MCF 10A (cell line): Measurements from ENCODE around the gene TSSK6. TPM values are rescaled to one million over a fixed set of nuclear protein-coding genes. Genes with fewer than 3 reads are reported as not detected.

Source experiments
- BruUV-seq: library from RNA; stranded (reverse); fragments of 400-500 nt; replicated peaks from 2 replicates; lab custom pipeline; 2021; lab: Mats Ljungman, UMichigan
- CTCF ChIA-PET: fragments of 300-600 bp; sonication (Branson Sonifier 250); formaldehyde crosslinking; extraction: SDS; loops from one replicate; lab custom pipeline; 2021; ENCODE audit warnings: antibody characterized with exemption, inconsistent platforms; lab: Yijun Ruan, JAX
- POLR2A ChIA-PET: fragments of 300-600, 350-650 bp; sonication (Branson Sonifier 250); formaldehyde crosslinking; extraction: SDS; loops from one replicate; lab custom pipeline; 2020; ENCODE audit warnings: antibody characterized with exemption, inconsistent platforms; lab: Yijun Ruan, JAX
- DNase-seq: peaks from one replicate; pipeline ENCODE4 v3.0.0-alpha.2; 2018; ENCODE audit not compliant: unreplicated experiment
- H3K27ac Mint-ChIP-seq: one replicate; pipeline ENCODE4 v1.8.0; 2022; ENCODE audit warnings: mild to moderate bottlenecking, low read depth, mixed read lengths; ENCODE audit not compliant: unreplicated experiment
- H3K27me3 Mint-ChIP-seq: one replicate; pipeline ENCODE4 v1.8.0; 2022; ENCODE audit warnings: mixed read lengths; ENCODE audit not compliant: insufficient read depth, unreplicated experiment
- H3K36me3 Mint-ChIP-seq: one replicate; pipeline ENCODE4 v1.8.0; 2022; ENCODE audit warnings: mild to moderate bottlenecking, moderate library complexity, mixed read lengths; ENCODE audit not compliant: insufficient read depth, unreplicated experiment
- H3K4me1 Mint-ChIP-seq: one replicate; pipeline ENCODE4 v1.8.0; 2022; ENCODE audit warnings: mixed read lengths; ENCODE audit not compliant: insufficient read depth, unreplicated experiment
- H3K4me3 Mint-ChIP-seq: one replicate; pipeline ENCODE4 v1.8.0; 2022; ENCODE audit warnings: mild to moderate bottlenecking, moderate library complexity, mixed read lengths; ENCODE audit not compliant: unreplicated experiment
- H3K9me3 Mint-ChIP-seq: one replicate; pipeline ENCODE4 v1.8.0; 2022; ENCODE audit warnings: mixed read lengths; ENCODE audit not compliant: unreplicated experiment
- intact Hi-C: fragments of 100-400 bp; cut with micrococcal nuclease; formaldehyde crosslinking; loops from 2 replicates; pipeline ENCODE4 v1.14.1; 2022
- total RNA-seq: library from RNA; stranded (reverse); gene quantifications from 2 replicates; pipeline ENCODE4 v1.2.3, GENCODE V29; 2022
- TF ChIP-seq, protein P1 (sequence below): fragments of 200-600 bp; IDR thresholded peaks from one replicate; pipeline ENCODE4 v1.8.0; 2022; ENCODE audit warnings: antibody characterized with exemption, mild to moderate bottlenecking; ENCODE audit not compliant: unreplicated experiment

The TSSK6 gene
- total RNA-seq, 1 experiment from 2014 or later = 4.8 TPM

DNA sequence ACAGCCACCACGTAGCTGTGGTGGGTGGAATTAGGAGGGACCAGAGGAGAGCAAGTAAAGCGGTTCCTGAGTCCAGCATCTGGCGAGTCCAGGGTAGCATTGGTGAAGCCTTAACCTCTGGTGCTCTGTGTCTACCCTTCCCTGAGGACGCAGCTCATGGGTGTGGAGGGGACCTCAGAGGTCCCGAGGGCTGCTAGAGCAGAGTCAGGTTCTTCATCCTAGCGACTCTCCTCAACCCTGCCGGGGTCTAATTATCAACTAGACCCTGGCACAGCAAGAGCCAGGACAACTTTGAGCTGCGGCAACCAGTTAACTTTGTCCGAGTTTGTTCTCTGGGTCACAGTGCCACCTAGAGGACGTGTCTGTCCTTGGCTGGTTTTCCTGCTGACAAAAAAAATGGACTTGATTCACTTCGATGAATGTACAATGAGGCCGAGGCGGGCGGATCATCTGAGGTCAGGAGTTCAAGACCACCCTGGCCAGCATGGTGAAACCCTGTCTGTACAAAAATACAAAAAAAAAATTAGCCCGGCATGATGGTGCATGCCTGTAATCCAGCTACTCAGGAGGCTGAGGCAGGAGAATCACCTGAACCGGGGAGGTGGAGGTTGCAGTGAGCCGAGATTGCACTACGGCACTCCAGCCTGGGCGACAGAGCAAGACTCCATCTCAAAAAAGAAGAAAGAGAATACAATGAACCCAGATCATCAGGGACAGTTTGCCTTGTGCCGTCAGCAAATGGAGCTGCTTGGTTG lies 25.0 kb downstream of the TSSK6 start:
- peak; percentile 86 for DNase-seq
- TF ChIP-seq, protein P1, sequence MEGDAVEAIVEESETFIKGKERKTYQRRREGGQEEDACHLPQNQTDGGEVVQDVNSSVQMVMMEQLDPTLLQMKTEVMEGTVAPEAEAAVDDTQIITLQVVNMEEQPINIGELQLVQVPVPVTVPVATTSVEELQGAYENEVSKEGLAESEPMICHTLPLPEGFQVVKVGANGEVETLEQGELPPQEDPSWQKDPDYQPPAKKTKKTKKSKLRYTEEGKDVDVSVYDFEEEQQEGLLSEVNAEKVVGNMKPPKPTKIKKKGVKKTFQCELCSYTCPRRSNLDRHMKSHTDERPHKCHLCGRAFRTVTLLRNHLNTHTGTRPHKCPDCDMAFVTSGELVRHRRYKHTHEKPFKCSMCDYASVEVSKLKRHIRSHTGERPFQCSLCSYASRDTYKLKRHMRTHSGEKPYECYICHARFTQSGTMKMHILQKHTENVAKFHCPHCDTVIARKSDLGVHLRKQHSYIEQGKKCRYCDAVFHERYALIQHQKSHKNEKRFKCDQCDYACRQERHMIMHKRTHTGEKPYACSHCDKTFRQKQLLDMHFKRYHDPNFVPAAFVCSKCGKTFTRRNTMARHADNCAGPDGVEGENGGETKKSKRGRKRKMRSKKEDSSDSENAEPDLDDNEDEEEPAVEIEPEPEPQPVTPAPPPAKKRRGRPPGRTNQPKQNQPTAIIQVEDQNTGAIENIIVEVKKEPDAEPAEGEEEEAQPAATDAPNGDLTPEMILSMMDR = peak; percentile 71
- POLR2A ChIA-PET = interaction anchor here (0.6 to 1.7 kb wide), 11 partner anchors 25 to 439 kb away, joined by 3 to 8 read pairs (median 4); partner anchors contain the start of genes GATAD2A, NDUFA13, NR2C2AP and TSSK6
- H3K9me3 Mint-ChIP-seq = no peaks in the 10 kb centered on the region
- BruUV-seq = no TSS peak
- no peaks in the 10 kb centered on the region for H3K27me3 Mint-ChIP-seq
- no peak overlapping the region for H3K4me3 Mint-ChIP-seq
- intact Hi-C loops = loop anchor here (1.0 to 5.0 kb wide), 3 partner anchors 103 to 344 kb away; no protein-coding TSS in a partner anchor
- peaks cover 12% of the 10 kb centered on the region for H3K4me1 Mint-ChIP-seq
- H3K36me3 Mint-ChIP-seq = peaks cover 34% of the 10 kb centered on the region
- CTCF ChIA-PET = interaction anchor here (0.6 to 7.5 kb wide), 56 partner anchors 10 to 952 kb away, joined by 3 to 176 read pairs (median 4); partner anchors contain the start of gene GATAD2A
- peak overlapping the region; percentile 75 for H3K27ac Mint-ChIP-seq

DNA sequence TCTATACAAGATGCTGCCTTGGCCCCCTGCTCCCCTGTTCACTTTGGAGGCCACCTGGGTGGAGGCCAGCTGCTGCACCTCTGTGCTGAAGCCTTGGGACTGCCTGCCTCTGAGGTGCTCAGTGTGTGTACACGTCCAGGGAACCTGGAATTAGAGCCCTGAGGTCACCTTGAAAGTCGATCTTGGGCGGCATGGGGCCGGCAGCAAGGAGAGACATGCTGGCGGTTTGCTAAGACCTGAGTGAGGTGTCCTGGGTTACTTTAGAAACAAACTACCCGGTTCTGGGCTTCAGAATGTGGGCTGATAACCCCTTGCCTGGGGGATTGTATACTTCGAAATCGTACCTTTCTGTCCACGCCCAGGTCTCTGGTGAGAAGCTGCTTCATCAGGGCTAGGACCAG lies 25.5 kb downstream of the TSSK6 start:
- no peak overlapping the region for H3K4me3 Mint-ChIP-seq
- BruUV-seq = TSS peak; percentile 62
- H3K27me3 Mint-ChIP-seq = no peaks in the 10 kb centered on the region
- peaks cover 28% of the 10 kb centered on the region for H3K36me3 Mint-ChIP-seq
- peaks cover 12% of the 10 kb centered on the region for H3K4me1 Mint-ChIP-seq
- H3K9me3 Mint-ChIP-seq = no peaks in the 10 kb centered on the region
- peak overlapping the region; percentile 75 for H3K27ac Mint-ChIP-seq
- no peak for DNase-seq
- ChIA-PET CTCF (interaction anchor here (0.6 to 7.5 kb wide), 43 partner anchors 9 to 952 kb away, joined by 3 to 176 read pairs (median 4); partner anchors contain the start of gene GATAD2A), POLR2A (interaction anchor here (1.0 to 1.7 kb wide), 8 partner anchors 26 to 286 kb away, joined by 3 to 8 read pairs (median 4); partner anchors contain the start of genes GATAD2A, NDUFA13, NR2C2AP and TSSK6)
- TF ChIP-seq, protein P1 = no peak
- intact Hi-C loops = loop anchor here (1.0 to 5.0 kb wide), 4 partner anchors 83 to 344 kb away; partner anchors contain the start of gene GATAD2A

DNA sequence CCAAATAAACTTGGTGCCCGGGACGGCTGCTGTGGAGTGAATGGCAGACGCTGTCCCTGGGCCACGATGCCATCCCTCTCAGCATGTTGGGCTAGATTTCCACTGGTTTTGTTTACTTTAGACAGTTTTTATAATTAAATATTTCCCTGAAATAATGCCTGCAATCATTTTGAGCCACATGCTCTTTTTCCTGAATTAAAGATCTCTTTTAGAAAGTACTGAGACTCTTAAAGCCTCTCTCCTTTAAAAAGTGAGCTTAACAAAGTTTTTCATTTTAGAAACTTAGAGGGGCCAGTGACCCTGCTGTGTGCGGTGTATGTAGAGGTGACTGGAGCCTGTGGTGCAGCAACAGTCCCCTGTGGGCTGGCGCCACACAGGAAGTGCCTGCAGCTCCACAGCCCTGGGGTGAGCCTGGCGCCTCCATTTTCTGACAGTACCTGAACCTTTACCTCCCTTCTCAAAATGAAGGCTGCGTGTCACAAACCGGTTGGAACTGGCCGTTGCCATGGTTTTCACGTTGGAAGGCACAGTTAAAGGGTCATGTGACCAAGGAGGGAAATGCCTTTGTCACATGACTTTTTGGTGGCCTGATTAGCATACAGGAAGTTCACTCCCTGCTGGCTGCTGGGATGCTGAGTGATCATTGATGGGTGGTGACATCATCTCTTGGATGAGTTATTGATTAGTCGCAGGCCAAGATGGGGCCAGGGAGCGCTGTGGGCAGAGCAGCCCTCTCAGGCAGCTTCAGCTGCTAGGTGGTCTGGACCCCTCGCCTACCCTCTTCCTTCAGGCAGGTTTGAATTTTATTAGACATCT lies 26.3 kb downstream of the TSSK6 start:
- Mint-ChIP-seq H3K4me1 (peaks cover 12% of the 10 kb centered on the region), H3K27me3 (no peaks in the 10 kb centered on the region), H3K36me3 (peaks cover 26% of the 10 kb centered on the region), H3K9me3 (no peaks in the 10 kb centered on the region), H3K27ac (peak overlapping the region; percentile 75), H3K4me3 (peak overlapping the region; percentile 28)
- POLR2A ChIA-PET = interaction anchor here (0.6 to 1.7 kb wide), 7 partner anchors 27 to 286 kb away, joined by 3 to 6 read pairs (median 4); partner anchors contain the start of genes NDUFA13, NR2C2AP and TSSK6
- intact Hi-C loops = loop anchor here (5.0 kb wide), 1 partner anchor 82 kb away; the partner anchor contains the start of gene GATAD2A
- TF ChIP-seq, protein P1 = no peak
- CTCF ChIA-PET = interaction anchor here (0.6 to 7.5 kb wide), 26 partner anchors 9 to 951 kb away, joined by 3 to 176 read pairs (median 4); partner anchors contain the start of genes GATAD2A and GMIP
- DNase-seq = peak; percentile 52
- TSS peak; percentile 91 for BruUV-seq
